Activated CD8-positive, alpha-beta memory T cell treated with anti-CD3 and anti-CD28 coated beads for 1 hour (primary cell): ENCODE measurements around the gene RASGEF1C.
A peak's percentile ranks its signal among the peaks of the same experiment; 100 is the strongest.

Experiments
- DNase-seq, 2 donors: peaks; one replicate each; pipeline ENCODE4 v3.0.0-alpha.2; 2020; ENCODE audit warnings: low read depth in 1 of 2; ENCODE audit errors: extremely low read depth in 1 of 2

The RASGEF1C gene

DNA sequence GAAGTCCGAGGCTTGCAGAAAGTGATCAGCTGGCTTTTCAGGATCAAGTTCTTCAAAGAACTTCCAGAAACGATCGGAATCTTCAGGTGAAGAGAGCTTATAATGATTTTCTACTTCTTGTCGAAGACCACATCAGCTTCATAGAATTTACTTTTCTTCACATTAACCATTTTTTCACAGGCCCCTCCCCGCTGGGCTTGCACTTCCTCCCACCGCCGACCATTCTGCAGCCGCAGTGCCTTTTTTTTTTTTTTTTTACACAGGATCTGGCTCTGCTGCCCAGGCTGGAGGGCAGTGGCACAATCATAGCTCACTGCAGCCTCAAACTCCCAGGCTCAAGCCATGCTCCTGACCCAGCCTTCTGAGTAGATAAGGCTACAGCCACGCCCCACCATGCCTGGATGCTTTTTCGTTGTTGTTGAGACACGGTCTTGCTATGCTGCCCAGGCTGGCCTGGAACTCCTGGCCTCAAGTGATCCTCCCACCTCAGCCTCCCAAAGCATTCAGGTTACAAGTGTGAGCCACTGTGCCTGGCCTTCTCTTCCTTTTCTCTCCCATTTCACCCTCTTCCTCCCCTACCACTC lies 122.1 kb downstream of the RASGEF1C start:
- no peak for DNase-seq

DNA sequence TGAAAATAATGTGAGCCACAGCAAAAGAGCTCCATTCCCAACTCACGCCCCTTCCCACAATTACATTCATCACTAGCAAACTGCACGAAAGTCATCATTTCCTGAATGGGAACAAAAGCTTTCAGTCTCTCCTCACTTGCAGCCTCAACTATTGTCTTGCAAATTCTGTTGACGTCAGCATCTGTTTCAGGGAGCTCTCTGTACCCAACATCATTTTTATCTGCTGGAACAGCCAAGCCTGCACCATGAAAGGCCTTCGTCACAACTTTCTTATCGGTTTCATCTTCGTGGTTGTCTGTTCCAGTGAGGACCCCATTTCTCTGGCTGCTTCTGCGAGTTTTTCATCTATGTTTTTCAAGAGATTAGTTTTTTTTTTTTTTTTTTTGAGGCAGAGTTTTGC lies 123.2 kb downstream of the RASGEF1C start:
- DNase-seq = peak in 1 of 2 donors; percentile 20

DNA sequence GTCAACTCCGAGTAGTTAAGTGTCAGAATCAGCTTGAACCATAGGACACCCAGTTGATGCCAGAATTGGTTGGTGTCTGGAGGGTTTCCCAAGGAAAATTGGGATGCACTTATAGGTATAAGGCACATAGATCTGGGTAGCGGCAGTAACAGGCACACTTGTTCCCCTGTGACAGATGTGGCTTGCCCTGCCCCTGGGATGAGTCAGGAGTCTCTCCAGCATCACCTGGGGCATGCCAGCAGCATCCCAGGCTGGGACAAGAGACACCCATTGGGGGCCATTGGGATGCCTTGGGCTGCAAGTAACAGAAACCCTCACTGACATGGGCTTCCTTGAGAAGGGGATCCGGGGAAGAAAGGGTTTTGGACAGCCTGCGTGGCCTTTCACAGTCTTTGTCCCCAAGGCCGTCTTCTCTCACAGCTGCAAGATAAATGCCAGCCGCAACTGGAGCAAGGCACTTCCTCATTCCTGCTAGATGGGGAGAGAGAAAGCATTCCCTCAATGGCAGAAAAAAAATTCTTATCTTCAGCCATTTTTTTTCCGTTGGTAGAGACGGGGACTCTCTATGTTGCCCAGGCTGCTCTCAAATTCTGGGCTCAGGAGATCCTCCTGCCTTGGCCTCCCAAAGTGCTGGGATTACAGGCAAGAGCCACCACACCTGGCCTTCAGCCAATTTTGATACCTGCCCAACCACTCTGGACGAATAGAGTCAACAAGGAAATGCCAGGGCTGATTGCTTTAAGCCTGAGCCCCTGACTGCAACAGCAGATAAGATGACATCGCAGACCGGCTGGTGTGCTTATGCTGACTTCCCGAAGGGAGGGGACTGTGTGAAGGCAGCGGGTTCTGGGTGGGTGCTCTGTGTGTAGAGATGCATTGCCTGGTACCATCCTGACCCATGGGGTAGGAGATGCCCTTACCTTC lies 124.1 kb downstream of the RASGEF1C start:
- DNase-seq = no peak

DNA sequence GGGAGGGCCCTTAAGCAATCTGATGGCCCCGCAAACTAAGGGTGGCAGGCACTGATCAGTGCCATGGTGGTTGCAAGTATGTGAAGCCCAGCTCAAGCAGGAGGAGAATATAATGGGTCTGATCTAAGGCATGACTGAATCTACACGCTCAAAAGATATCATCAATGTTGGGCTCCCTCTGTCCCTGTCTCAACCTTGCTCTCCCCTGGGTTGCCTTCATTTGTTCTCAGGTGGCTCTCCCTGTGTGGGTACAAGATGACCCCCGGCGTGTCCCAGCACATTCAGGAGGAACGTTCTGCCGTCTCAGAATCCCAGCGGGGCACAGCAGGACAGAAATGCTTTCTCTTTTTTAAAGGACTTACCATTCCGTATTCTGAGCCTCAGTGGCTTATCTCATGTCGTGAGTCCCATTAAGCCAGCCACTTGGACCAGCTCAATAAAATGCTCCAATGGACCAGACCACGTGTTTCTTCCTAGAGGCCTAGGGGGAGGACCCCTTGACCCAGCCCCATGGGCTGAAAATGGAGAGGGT lies 125.4 kb downstream of the RASGEF1C start:
- no peak for DNase-seq

DNA sequence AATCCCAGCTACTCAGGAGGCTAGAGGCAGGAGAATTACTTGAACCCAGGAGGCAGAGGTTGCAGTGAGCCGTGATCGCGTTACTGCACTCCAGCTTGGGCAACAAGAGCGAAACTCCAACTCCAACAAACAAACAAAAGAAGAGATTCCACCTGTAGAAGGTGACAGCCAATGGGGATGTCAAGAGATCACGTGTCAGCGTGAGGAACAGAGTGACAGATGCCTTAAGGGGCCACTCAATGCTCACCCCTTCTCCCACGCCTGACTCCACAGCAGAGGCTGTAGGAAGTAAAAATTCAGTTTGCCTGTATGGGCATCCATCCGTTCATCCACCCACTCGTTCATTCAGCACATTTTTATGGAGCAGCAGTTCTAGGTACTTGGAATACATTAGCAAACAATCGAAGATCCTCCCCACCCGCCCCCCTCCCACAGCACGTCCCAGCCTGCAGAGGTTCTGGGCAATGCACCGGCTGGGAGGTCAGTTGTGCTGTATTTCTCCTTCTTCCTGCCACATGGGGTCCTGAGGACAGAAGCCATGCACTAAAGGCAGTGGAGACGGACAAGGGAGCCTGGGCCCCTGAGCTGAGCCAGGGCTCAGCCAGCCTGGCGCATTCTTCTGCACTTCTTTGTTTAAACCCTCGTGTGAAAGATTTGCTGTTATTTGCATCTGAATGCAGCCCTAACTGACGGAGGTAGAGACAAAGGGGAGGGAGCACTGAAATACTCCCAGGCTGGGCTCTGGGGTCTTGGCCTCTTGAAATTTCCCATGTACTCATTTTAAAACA lies 126.2 kb downstream of the RASGEF1C start:
- DNase-seq = no peak

DNA sequence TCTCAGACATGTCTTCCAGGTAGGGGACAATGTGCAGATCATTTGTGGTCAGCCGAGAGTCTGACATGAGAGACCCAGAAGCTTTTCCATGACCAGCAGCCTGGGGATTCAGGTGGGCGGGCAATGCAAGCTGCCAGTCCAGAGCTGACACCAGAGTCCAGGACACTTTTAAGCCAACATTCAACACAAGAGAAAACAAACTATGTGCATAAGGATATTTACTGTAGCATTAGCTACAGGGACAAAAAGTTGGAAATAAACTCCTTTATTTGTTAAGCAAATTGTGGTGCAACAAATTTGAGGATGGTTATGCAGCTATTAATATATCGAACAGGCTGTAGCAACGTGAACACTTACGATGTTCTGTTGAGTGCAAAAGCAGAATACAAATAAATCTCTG lies 127.5 kb downstream of the RASGEF1C start:
- no peak for DNase-seq

DNA sequence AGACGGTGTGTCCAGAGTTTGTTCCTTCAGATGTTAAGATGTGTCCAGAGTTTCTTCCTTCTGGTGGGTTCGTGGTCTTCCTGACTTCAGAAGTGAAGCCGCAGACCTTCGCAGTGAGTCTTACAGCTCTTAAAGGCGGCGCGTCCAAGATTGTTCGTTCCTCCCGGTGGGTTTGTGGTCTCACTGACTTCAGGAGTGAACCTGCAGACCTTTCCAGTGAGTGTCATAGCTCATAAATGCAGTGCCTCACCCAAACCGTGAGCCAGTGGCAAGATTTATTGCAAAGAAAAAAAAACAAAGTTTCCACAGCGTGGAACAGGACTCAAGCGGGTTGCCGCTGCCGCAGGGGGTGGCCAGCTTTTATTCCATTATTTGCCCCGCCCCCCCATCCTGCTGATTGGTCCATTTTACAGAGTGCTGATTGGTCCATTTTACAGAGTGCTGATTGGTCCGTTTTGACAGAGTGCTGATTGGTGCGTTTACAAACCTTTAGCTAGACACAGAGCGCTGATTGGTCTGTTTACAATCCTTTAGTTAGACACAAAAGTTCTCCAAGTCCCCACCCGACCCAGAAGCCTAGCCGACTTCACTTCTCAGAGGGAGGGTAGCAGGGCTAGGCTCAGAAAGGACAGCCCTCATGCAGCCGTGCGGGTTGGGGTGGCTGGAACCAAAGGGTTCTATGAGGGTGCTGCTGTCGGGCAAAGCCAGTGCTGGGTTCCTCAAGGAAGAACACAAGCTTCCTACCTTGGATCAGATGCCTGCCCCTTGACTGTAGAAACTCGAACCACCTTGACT lies 128.3 kb downstream of the RASGEF1C start:
- peak in 1 of 2 donors; percentile 24 for DNase-seq

DNA sequence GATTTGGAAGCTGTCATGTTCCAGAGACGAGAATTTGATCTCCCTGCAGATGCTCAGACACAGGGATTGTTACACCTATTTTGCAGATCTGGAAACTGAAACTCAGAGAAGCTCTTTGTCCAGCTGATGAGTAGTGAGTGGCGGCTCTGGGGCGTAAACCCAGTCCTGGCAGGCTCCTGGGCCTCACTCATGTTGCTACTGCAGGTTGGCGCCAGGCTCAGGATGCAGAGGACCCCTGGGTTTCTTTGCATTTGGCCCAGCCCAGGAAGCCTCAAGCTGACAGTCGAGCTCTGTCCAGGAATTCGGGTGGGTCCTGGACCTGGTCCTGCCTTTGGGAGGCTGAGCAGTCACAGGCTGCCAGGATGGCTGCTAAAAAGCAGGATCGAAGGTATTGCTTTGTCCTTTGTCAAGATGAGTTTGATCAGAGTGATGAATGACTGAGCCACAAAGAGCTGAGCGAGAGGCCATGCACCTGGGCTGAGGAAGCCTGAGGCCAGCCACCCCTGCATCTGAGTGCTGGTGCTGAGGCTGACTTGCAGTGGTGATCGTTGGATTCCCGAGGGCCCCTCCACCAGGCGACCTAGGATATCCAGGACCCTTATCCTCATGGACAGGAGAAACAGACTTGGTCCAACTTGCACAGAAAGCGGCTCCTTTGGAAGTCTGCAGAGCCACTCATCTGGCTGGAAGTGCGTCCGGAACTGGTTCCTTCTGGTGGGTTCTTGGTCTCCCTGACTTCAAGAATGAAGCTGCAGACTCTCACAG lies 129.1 kb downstream of the RASGEF1C start:
- no peak for DNase-seq

DNA sequence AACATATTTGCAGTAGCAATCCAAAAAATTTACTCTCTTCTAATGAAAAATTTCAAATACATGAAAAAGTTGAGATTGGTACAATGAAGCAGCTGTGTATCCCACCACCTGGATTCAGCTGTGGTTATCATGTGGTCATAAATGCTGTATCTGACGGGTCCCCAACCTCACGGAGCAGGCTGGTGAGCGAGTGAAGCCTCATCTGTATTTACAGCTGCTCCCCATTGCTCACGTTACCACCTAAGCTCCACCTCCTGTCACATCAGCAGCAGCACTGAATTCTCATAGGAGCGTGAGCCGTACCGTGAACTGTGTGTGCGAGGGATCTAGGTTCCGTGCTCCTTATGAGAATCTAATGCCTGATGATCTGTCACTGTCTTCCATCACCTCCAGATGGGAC lies 130.7 kb downstream of the RASGEF1C start:
- no peak for DNase-seq

DNA sequence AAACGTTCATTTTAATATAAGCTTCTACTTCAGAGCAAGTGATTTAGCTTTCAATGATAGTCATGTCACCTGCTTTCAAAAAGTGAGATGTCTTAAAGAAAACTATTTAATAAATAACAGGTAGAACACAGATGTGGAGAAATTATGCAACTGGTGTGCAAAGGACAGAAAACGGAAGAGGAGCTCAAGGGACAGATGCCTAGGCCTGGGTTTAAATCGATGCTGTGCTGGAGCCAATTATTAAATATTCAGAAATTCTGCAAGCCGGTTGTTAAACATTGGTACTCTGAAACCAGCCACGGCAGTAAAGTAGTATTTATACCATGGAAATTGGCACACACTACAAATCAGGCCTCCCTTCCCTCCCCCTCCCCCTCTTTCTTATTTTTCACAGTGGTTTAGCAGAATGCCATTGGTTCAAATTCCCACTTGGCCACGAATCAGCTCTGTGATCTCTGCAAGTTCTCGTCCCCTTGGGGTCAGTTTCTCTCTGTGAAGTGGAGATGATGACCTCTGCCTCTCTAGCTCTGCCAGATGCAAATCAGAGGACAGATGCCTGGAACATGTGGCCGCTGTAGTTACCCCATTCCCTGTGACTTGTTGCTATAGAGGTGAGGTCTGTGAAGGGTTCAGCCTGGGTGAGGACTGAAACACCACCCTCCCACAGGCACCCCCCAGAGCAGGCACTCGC lies 131.3 kb downstream of the RASGEF1C start:
- DNase-seq = no peak

DNA sequence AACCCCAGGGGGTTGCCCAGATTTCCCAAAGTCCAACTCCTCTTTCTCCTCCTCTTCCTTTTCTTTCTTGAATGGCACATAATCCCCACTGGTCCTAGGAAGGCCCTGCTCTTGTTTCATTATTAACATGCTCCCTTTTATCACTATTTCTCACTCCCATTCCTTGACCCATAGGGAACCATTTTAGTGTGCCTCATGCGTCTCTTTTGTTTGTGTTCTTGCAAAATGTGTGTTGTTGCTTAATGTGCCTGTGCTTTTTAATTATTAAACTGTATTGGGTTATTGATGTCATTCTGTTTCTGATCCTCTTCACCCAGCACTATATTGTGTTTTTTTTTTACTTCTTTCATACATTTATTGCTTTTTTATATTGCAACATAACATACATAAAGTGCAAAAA lies 133.3 kb downstream of the RASGEF1C start:
- no peak for DNase-seq

DNA sequence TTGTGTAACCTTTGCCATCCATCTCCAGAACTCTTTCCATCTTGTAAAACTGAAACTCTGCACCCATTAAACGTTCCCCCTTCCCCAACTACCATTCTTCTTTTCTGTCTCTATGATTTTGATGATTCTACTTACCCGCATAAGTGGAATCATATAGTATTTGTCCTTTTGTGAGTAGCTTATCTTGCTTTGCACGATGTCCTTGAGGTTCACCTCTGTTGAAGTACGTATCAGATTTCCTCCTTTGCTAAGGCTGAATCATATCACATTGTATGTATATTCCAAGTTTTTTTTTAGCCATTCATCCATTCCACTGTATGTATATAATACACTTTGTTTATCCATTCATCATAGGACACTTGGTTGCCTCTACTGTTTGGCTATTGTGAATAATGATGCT lies 134.5 kb downstream of the RASGEF1C start:
- DNase-seq = no peak

DNA sequence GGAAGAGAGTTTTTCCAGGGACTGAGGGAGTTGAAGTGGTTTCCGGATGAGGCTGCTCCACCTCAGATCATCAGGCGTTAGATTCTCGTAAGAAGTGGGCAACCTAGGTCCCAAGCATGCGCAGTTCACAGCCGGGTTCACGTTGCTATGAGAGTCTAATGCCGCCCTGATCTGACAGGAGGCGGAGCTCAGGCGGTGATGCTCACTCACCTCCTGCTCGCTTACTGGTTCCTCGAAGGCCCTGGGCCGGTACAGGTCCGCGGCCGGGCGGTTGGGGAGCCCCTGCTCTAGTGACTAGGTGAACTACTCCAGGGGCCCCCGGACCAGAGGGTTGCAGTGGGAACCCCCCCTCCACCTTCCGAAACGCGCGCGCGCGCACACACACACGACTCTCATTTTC lies 136.5 kb downstream of the RASGEF1C start:
- DNase-seq = no peak

DNA sequence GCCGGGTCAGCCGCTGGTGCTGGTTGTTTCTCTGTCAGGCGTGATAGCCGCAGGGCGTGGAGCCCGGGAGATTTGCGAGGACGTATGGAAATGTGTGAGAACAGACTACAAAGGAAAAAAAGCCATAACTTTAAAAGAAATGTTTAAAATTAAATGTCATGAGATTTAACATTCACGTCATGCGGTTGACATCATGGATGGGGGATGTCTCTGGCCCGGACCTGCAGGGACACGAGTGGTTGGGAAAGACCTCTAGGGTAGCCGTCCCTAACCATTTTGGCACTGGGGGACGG lies 136.8 kb downstream of the RASGEF1C start:
- DNase-seq = no peak

DNA sequence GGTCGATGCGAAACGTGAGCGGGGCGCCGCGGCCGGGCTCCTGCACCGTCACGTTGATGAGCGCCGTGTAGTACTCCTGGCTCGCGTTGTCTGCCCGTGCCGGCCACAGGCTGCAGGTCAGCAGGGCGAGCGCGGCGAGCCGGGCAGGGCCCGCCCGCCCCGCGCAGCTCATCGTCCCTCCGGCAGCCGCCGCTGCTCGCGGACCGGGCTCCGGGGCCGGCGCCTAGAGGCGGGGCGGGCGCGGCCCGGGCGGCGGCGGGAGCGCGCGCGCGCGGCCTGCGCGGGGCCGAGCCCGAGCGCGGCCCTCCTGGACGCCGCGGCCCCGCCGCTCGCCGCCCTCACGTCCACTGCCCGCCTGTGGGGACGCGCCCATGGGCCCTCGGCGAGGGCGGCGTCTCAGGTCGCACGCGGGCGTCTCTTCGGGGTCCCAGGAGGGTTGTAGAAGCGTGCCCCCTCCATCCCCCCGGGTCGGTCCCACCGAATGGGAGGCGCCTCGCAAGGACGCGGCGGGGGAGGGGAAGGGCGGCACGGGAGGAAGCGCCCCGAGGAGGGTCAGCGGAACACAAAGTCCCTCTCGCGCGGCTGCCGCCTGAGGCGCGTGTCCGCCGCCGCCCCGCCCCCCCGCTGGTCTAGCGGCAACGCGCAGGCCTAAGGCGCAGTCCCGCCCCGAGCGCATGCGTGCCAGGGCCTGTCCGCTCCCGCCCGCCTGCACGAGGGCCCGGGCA lies 137.3 kb downstream of the RASGEF1C start, which contains the start of gene RNF130:
TSS of gene RNF130 (minus strand) at position 229 of the 725 bp plus-strand sequence. CDS start at position 172, 57 bp downstream.
- DNase-seq = peak; percentile 52 to 79

DNA sequence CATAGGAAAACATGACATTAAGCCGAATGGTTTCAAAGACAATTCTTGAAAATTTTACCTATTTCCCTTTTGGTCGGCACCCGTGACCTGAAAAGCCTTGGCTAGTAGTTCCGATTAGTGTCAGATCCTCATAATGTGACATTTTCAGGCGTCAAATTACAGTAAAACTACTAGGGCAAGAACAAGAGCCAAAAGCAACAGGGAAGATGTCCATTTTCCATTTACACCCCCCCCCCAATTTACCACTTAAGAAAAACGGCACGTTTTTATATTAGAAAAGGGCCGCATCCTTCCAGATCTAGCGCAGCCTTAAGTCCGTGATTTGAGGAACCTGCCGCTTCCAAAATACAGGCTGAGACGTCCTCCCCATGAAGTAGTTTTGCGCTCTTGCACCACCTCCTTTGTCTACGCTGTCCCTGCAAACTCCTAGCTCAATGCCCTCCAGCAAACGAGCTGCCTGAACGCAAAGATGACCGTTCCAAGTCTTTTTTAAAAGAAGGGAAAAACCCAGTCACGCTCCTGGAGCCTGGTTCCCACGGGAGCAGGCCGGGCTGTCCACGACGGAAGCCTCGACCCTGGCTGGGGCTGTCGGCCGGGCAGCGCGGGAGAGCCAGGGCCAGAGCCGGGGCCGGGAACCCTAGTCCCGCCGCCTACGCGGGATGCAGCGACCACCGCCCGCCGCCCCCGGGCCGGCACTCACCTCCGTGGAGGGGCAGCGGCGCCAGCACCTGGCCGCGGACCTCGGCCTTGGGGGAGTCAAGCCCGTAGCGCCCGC lies 138.1 kb downstream of the RASGEF1C start:
- DNase-seq = no peak

DNA sequence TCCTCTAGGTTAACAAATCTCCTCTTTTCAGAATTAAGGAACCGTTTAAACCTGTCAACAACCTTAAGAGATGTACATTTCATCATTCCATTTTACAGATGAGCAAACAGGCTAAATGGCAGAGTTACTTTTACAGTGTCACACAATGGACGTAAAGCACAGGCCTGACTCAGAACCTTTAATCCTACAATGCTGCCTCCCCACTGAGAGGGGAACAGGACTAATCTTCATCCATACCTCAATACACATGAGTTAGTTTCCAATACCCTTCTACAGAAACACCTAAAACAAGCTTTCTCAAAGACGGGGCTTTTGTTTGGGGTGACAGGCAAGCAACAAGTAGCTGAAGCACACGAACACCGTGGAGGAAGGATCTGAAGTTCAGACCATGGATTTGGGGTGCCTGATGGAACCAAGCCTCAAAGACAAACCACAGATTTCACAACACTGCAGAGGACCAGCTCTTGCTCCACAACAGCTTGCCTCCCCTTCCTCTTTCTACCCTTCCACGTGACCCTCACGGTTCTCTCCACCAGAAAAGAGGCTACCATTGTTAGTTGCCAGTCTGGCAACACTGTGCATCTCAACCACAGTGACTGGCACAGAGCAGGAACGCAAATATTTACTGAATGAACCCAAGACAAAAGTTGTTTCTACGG lies 139.3 kb downstream of the RASGEF1C start:
- DNase-seq = no peak
